ENCODE results near the gene SIAH2. TPM values are rescaled to one million over a fixed set of nuclear protein-coding genes. Genes with fewer than 3 reads are reported as not detected.

The SIAH2 gene
- total and polyA plus RNA-seq, 2 of the 8 experiments (the other 6 are each of a cell fraction or from before 2014, with no cell fraction given), result 23.9 to 34.2 TPM

- H2BK12ac ChIP-seq (ENCODE audit: low read depth, low read length), result no peak overlapping the region
- H3K79me2 ChIP-seq (ENCODE audit: control insufficient read depth in 1 of 2, insufficient read depth in 2 of 2, low read length in 2 of 2), result no peaks in the 10 kb centered on the region; a peak in 1 of 4 replicates
- DNase-seq (ENCODE audit: low read depth in 1 of 2, low spot score in 2 of 2) (no peak), FAIRE-seq (no peak)
- 95% methylated on average over 15 of the region's 15 CpGs; no CpG with 5 or more reads in 1 of the 2 experiments for WGBS, 2 experiments (ENCODE audit: extremely low coverage in 1 of 2, insufficient coverage in 1 of 2, insufficient read length in 1 of 2, insufficient replicate concordance in 2 of 2, low coverage in 1 of 2, low lambda C conversion rate in 2 of 2, missing lambda C conversion rate in 1 of 2)
- H3K4me2 ChIP-seq (ENCODE audit: insufficient read depth in 1 of 2, low read depth in 2 of 2, low read length in 2 of 2), result no peak overlapping the region
- no peak overlapping the region for H4K91ac ChIP-seq (replicated peaks; ENCODE audit: insufficient read length, low read length)
- no peaks in the 10 kb centered on the region; the same call in 1 of the 2 replicates for H3K23me2 ChIP-seq (ENCODE audit: low read depth, low read length)
- H3K9ac ChIP-seq (replicated peaks in 1 of 4; ENCODE audit: extremely low read depth in 1 of 4, low read depth in 3 of 4, low read length in 3 of 4), result no peak overlapping the region
- no peak overlapping the region for H4K5ac ChIP-seq (ENCODE audit: insufficient read length, low read depth, low read length)
- CTCF ChIA-PET (ENCODE audit: partially characterized antibody), result interaction anchor here (1.0 kb wide), 1 partner anchor 20 kb away, joined by 3 read pairs; no protein-coding TSS in a partner anchor
- H3K9me3 ChIP-seq (ENCODE audit: insufficient read depth in 2 of 2, low read depth in 1 of 2, low read length in 1 of 2), result no peaks in the 10 kb centered on the region
- H2BK120ac ChIP-seq (replicated peaks; ENCODE audit: low read depth, low read length), result no peak overlapping the region
- H2AFZ ChIP-seq (ENCODE audit: low read length), result no peak overlapping the region
- H3K18ac ChIP-seq (ENCODE audit: extremely low read depth, low read length), result no peak overlapping the region
- no peak overlapping the region for H2BK5ac ChIP-seq (ENCODE audit: low read depth, low read length)
- H4K20me1 ChIP-seq (replicated peaks in 1 of 2; ENCODE audit: control insufficient read depth in 1 of 2, insufficient read depth in 2 of 2, low read length in 2 of 2), result no peaks in the 10 kb centered on the region
- no peak overlapping the region for H3K4me3 ChIP-seq (ENCODE audit: extremely low read depth in 1 of 4, insufficient read depth in 2 of 4, low read depth in 3 of 4, low read length in 4 of 4)
- H3K23ac ChIP-seq (ENCODE audit: insufficient read length), result no peak overlapping the region
- H2AK5ac ChIP-seq (ENCODE audit: low read depth, low read length), result no peak overlapping the region
- no peak overlapping the region for H2BK20ac ChIP-seq (ENCODE audit: low read length)
- no peak overlapping the region for H2BK15ac ChIP-seq (ENCODE audit: low read length)
- no peak overlapping the region for H3K27ac ChIP-seq (ENCODE audit: low read depth, low read length)
- POLR2A ChIA-PET (ENCODE audit: partially characterized antibody), result no interaction called here
- H3K56ac ChIP-seq (replicated peaks; ENCODE audit: insufficient read length, low read depth, low read length), result no peak overlapping the region
- no peak overlapping the region for H4K8ac ChIP-seq (ENCODE audit: extremely low read depth, insufficient read depth, low read length)
- H3K4me1 ChIP-seq (replicated peaks in 1 of 4; ENCODE audit: control insufficient read depth in 3 of 4, insufficient read depth in 4 of 4, low read length in 3 of 4), result peaks cover 0 to 3% (median 0%) of the 10 kb centered on the region in 4 experiments; a peak in 1 of 7 replicates
- no peaks in the 10 kb centered on the region for H3K36me3 ChIP-seq (ENCODE audit: control insufficient read depth in 2 of 4, insufficient read depth in 4 of 4, low read length in 3 of 4)
- H3K79me1 ChIP-seq (ENCODE audit: low read depth, low read length), result peaks cover 8% of the 10 kb centered on the region
- no peak overlapping the region for H3K4ac ChIP-seq (replicated peaks; ENCODE audit: insufficient read length, low read depth, low read length)
- no peak overlapping the region for H3K14ac ChIP-seq (ENCODE audit: insufficient read length)
- H3K27me3 ChIP-seq (replicated peaks in 1 of 4; ENCODE audit: control insufficient read depth in 3 of 4, extremely low read depth in 1 of 4, insufficient read depth in 3 of 4, low read length in 3 of 4), result no peaks in the 10 kb centered on the region
- TF ChIP-seq RFX5 (IDR thresholded peaks at IDR 0.05; ENCODE audit: borderline replicate concordance, low read depth, low read length), result no peak
- no peak for TF ChIP-seq TEAD4 (IDR thresholded peaks at IDR 0.05; ENCODE audit: low read depth, low read length)
- TF ChIP-seq HDAC2 (IDR thresholded peaks at IDR 0.05; ENCODE audit: borderline replicate concordance in 1 of 2, low read depth in 2 of 2, low read length in 2 of 2), result no peak
- no peak for TF ChIP-seq MAFK (IDR thresholded peaks at IDR 0.05; ENCODE audit: low read depth, low read length)
- TF ChIP-seq TCF12 (IDR thresholded peaks at IDR 0.05; ENCODE audit: low read depth, low read length), result no peak
These were observed 20.8 kb downstream of the SIAH2 start for GRCh38 chr3:150742141-150742523.
